ENCODE measurements around the gene MTIF2.
A peak's percentile ranks its signal among the peaks of the same experiment; 100 is the strongest.
"Not testable (repeated sequence)": the region's sequence is repeated elsewhere in the genome, so short reads cannot be mapped to it uniquely, and the experiment has no call there.

MTIF2 gene

GRCh38 chr2:55296393-55296792, 27.4 kb upstream of the MTIF2 start:
- no peak for TF ChIP-seq CTCF (IDR thresholded peaks at IDR 0.05; ENCODE audit: low read length, missing control alignments)
- DNase-seq (ENCODE audit: low read depth): no peak

GRCh38 chr2:55283083-55283482, 14.1 kb upstream of the MTIF2 start:
- H3K4me3 ChIP-seq (replicated peaks; ENCODE audit: low read depth, low read length): no peak overlapping the region
- no peak for TF ChIP-seq CTCF (IDR thresholded peaks at IDR 0.05; ENCODE audit: low read length, missing control alignments)
- no peak for DNase-seq (ENCODE audit: low read depth)

More at GRCh38 chr2:55296393-55296792, 27.4 kb upstream of the MTIF2 start:
- H3K4me3 ChIP-seq (replicated peaks; ENCODE audit: low read depth, low read length): no peak overlapping the region

GRCh38 chr2:55282110-55282917, 13.3 kb upstream of the MTIF2 start:
- H3K4me3 ChIP-seq (replicated peaks; ENCODE audit: low read depth, low read length): peak overlapping the region; percentile 77
- no peak for TF ChIP-seq CTCF (IDR thresholded peaks at IDR 0.05; ENCODE audit: low read length, missing control alignments)
- peak; percentile 89 for DNase-seq (ENCODE audit: low read depth)

DNA sequence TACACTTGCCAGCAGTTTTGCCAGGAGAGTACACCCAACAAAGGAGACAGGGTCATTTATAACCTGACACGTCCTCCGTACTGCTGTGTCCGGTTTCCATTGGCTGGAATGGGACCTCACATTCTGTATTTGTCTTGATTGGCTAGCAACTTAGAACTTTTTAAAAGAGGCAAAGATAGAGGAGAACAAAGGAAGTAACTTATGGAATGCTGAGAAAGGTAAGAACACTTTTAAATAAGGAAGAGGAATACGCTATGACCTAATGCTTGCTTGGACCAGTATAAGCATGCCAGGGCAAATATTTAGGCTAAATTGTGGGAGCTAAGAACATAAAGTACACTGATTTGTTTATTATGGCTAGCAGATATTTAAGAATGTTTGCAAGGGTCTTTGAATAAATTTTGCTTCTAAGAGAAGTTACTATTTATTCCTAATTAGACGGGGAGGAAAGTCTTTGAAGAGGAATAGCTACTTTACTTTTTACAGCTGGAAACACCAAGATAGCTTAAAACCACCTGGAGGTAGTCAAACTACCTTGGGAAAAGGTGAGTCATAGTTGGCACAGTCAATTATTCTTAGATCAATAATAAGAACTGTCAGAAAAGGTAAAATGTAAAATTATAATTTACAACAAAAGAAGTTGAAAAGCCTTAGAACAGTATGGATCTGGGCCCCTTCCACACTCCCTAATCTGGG, 12.0 kb upstream of the MTIF2 start:
- DNase-seq (ENCODE audit: low read depth); H3K4me3 ChIP-seq (replicated peaks; ENCODE audit: low read depth, low read length): not testable (repeated sequence)

DNA sequence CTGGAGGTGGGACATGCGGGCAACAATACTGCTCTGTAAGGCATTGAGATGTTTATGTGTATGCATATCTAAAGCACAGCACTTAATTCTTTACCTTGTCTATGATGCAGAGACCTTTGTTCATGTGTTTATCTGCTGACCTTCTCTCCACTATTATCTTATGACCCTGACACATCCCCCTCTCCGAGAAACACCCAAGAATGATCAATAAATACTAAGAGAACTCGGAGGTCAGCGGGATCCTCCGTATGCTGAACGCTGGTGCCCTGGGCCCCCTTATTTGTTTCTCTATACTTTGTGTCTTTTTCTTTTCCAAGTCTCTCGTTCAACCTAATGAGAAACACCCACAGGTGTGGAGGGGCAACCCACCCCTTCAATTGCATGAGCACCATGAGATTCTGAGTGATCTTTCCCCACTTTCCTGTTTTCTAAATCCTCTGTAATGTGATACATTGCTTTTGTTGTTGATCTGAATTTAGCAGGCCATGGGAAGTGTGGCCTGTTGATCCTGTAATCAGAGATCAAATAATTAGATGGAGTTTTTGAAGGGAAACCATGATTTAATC, 10.9 kb upstream of the MTIF2 start:
- not testable (repeated sequence) for H3K4me3 ChIP-seq (replicated peaks; ENCODE audit: low read depth, low read length); DNase-seq (ENCODE audit: low read depth)

GRCh38 chr2:55279214-55279835, 10.3 kb upstream of the MTIF2 start:
- not testable (repeated sequence) for DNase-seq (ENCODE audit: low read depth); H3K4me3 ChIP-seq (replicated peaks; ENCODE audit: low read depth, low read length)

GRCh38 chr2:55277310-55277709, 8.3 kb upstream of the MTIF2 start:
- H3K4me3 ChIP-seq (replicated peaks; ENCODE audit: low read depth, low read length): no peak overlapping the region
- TF ChIP-seq CTCF (IDR thresholded peaks at IDR 0.05; ENCODE audit: low read length, missing control alignments): no peak
- no peak for DNase-seq (ENCODE audit: low read depth)

- not testable (repeated sequence) for H3K4me3 ChIP-seq (replicated peaks; ENCODE audit: low read depth, low read length); DNase-seq (ENCODE audit: low read depth)
Observed at GRCh38 chr2:55274346-55274745, 5.3 kb upstream of the MTIF2 start.
